ENCODE results near the gene AIPL1.

Gene AIPL1

DNA sequence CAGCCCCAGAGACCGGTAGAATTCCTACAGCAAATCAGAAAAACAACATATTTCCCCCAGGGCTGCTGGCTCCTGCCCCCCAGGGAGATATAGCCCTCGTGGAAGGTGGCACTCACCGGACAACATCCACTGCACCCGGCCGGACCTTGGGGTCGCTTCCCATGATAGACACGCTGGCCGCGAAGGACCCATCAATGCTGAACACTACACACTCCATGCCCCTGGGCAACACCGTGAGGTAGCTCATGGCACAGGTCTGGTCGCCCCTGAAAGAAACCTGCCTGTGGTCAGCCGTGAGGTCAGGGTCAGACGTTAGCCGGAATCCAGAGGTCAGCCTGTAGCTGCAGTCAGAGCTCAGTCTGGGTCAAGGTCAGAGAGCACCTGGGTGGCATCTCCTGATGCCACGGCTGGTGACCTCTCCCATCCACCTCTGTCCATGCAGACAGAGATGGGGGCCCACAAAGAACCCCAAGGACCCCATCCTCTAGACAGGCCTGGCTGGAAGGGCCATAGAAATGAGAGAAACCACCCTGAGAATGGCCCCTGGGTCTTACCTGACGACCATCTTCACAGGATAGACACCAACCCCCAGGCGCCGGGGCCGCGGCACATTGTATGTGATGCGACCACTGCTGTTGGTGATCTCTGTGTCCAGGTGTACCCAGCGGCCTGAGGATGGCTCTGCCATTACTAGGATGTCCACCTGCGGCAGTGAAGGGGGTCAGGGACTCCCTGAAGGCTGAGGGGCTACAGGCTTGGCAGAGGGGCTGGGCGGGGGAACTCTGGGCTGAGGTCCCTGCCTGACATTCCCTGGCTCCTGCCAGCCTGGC lies 28.9 kb upstream of the AIPL1 start:
- H3K27me3 ChIP-seq (ENCODE audit: low read length), result no peaks in the 10 kb centered on the region
- H3K4me3 ChIP-seq (ENCODE audit: insufficient read depth, low read length, poor library complexity, severe bottlenecking), result no peak overlapping the region
- no peak overlapping the region for H2AFZ ChIP-seq (ENCODE audit: low read depth, low read length, severe bottlenecking)
- no peaks in the 10 kb centered on the region for H4K20me1 ChIP-seq (ENCODE audit: low read depth, low read length)
- TF ChIP-seq EZH2phosphoT487 (conservative IDR thresholded peaks at IDR 0.05; ENCODE audit: low read length), result no peak
- TF ChIP-seq, protein P1, sequence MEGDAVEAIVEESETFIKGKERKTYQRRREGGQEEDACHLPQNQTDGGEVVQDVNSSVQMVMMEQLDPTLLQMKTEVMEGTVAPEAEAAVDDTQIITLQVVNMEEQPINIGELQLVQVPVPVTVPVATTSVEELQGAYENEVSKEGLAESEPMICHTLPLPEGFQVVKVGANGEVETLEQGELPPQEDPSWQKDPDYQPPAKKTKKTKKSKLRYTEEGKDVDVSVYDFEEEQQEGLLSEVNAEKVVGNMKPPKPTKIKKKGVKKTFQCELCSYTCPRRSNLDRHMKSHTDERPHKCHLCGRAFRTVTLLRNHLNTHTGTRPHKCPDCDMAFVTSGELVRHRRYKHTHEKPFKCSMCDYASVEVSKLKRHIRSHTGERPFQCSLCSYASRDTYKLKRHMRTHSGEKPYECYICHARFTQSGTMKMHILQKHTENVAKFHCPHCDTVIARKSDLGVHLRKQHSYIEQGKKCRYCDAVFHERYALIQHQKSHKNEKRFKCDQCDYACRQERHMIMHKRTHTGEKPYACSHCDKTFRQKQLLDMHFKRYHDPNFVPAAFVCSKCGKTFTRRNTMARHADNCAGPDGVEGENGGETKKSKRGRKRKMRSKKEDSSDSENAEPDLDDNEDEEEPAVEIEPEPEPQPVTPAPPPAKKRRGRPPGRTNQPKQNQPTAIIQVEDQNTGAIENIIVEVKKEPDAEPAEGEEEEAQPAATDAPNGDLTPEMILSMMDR (IDR thresholded peaks at IDR 0.05; ENCODE audit: insufficient read depth, low read length, poor library complexity, severe bottlenecking), result no peak
- H3K79me2 ChIP-seq (ENCODE audit: insufficient read depth, low read length), result no peaks in the 10 kb centered on the region
- no peak overlapping the region for H3K4me2 ChIP-seq (ENCODE audit: low read depth, low read length, poor library complexity, severe bottlenecking)
- H3K36me3 ChIP-seq (ENCODE audit: low read length), result no peaks in the 10 kb centered on the region
- H3K27ac ChIP-seq (ENCODE audit: low read depth, low read length), result no peak overlapping the region
- H3K9me3 ChIP-seq (ENCODE audit: insufficient read depth, low read length), result no peaks in the 10 kb centered on the region
- H3F3A ChIP-seq (ENCODE audit: insufficient read depth), result no peaks in the 10 kb centered on the region
- no peaks in the 10 kb centered on the region for H3K9me2 ChIP-seq (replicated peaks; ENCODE audit: insufficient read depth, low read length)
- no peak overlapping the region for H3K9ac ChIP-seq (ENCODE audit: low read length)

DNA sequence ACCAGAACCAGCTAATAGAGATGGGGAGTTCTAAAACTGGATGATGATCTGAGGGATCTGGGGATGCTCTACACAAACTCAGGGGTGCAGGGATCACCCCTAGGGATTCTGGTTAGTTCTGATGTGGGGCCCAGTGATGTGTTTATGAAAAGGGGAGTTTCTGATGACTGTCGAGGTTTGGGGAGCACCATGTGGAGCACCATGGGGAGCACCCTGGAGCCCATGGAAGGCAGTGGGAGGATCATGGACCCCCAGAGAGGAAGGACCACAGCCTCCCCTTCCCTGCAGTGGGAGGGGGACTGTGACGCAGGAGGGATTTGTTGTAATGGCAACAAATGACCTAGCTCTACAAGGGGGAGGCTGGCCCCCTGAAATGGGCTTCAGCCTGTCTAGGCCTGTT lies 27.8 kb upstream of the AIPL1 start:
- no peaks in the 10 kb centered on the region for H4K20me1 ChIP-seq (ENCODE audit: low read depth, low read length)
- H3K36me3 ChIP-seq (ENCODE audit: low read length), result no peaks in the 10 kb centered on the region
- H3K4me3 ChIP-seq (ENCODE audit: insufficient read depth, low read length, poor library complexity, severe bottlenecking), result no peak overlapping the region
- H3K9me3 ChIP-seq (ENCODE audit: insufficient read depth, low read length), result no peaks in the 10 kb centered on the region
- H3K79me2 ChIP-seq (ENCODE audit: insufficient read depth, low read length), result no peaks in the 10 kb centered on the region
- H3K4me2 ChIP-seq (ENCODE audit: low read depth, low read length, poor library complexity, severe bottlenecking), result no peak overlapping the region
- H3F3A ChIP-seq (ENCODE audit: insufficient read depth), result no peaks in the 10 kb centered on the region
- H2AFZ ChIP-seq (ENCODE audit: low read depth, low read length, severe bottlenecking), result no peak overlapping the region
- no peaks in the 10 kb centered on the region for H3K27me3 ChIP-seq (ENCODE audit: low read length)
- no peak overlapping the region for H3K9ac ChIP-seq (ENCODE audit: low read length)
- no peaks in the 10 kb centered on the region for H3K9me2 ChIP-seq (replicated peaks; ENCODE audit: insufficient read depth, low read length)
- no peak for TF ChIP-seq EZH2phosphoT487 (conservative IDR thresholded peaks at IDR 0.05; ENCODE audit: low read length)
- TF ChIP-seq, protein P1 (IDR thresholded peaks at IDR 0.05; ENCODE audit: insufficient read depth, low read length, poor library complexity, severe bottlenecking), result no peak
- H3K27ac ChIP-seq (ENCODE audit: low read depth, low read length), result no peak overlapping the region

DNA sequence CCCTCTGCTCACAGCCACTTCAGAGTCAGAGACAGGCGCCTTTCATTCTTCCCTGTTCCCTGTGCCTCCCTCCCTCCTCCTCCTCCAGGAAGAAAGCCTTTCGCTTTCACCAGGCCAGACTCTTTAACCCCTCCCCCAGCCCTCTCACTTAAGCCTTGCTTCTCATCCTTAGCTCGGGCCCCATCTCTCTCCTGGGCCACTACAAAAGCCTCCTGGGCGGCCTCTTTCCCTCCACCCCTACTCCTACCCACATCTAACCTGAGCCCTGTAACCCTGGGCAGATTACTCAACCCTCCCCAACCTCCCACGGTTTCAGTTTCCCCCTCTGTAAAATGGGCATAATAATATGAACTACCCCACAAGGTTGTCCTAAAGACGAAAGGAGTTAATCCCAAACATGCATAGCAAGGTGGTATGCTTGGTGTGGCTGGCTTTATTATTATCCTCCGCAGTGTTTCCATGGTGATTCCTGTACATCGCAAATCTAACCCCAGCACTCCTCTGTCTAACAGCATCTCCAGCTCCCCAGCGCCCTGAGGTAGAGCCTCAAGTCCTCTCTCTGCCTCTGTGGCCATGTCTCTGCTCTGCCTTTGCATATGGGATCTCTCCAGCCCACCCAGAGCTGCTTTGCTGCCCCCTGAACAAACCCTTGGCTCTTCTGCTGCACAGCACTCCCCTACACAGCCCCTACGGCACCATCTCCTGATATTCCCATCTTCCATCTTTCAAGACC lies 27.0 kb upstream of the AIPL1 start:
- H3K79me2 ChIP-seq (ENCODE audit: insufficient read depth, low read length), result no peaks in the 10 kb centered on the region
- H2AFZ ChIP-seq (ENCODE audit: low read depth, low read length, severe bottlenecking), result no peak overlapping the region
- no peak overlapping the region for H3K27ac ChIP-seq (ENCODE audit: low read depth, low read length)
- no peaks in the 10 kb centered on the region for H3K36me3 ChIP-seq (ENCODE audit: low read length)
- no peaks in the 10 kb centered on the region for H3K9me3 ChIP-seq (ENCODE audit: insufficient read depth, low read length)
- H3K9ac ChIP-seq (ENCODE audit: low read length), result no peak overlapping the region
- no peak overlapping the region for H3K4me3 ChIP-seq (ENCODE audit: insufficient read depth, low read length, poor library complexity, severe bottlenecking)
- no peaks in the 10 kb centered on the region for H3K27me3 ChIP-seq (ENCODE audit: low read length)
- H3K9me2 ChIP-seq (replicated peaks; ENCODE audit: insufficient read depth, low read length), result no peaks in the 10 kb centered on the region
- no peak overlapping the region for H3K4me2 ChIP-seq (ENCODE audit: low read depth, low read length, poor library complexity, severe bottlenecking)
- H4K20me1 ChIP-seq (ENCODE audit: low read depth, low read length), result no peaks in the 10 kb centered on the region
- TF ChIP-seq EZH2phosphoT487 (conservative IDR thresholded peaks at IDR 0.05; ENCODE audit: low read length), result no peak
- TF ChIP-seq, protein P1 (IDR thresholded peaks at IDR 0.05; ENCODE audit: insufficient read depth, low read length, poor library complexity, severe bottlenecking), result no peak
- H3F3A ChIP-seq (ENCODE audit: insufficient read depth), result no peaks in the 10 kb centered on the region
